ENCODE data around the gene SLC16A9.
A peak's percentile ranks its signal among the peaks of the same experiment; 100 is the strongest.
"Not testable (repeated sequence)": the region's sequence is repeated elsewhere in the genome, so short reads cannot be mapped to it uniquely, and the experiment has no call there.

The SLC16A9 gene

GRCh38 chr10:59655309-59655708, 54.3 kb downstream of the SLC16A9 start:
- H3K36me3 ChIP-seq, result no peaks in the 10 kb centered on the region

GRCh38 chr10:59654007-59654406, 55.6 kb downstream of the SLC16A9 start:
- Histone ChIP-seq H3K4me3 (0 out of 2 replicates have a peak overlapping the region, but pooled peaks have one; percentile 22), H3K36me3 (no peaks in the 10 kb centered on the region), H3K9ac (peak overlapping the region; percentile 51; the same call in 1 of the 2 replicates), H4K20me1 (no peaks in the 10 kb centered on the region), H3K9me3 (no peaks in the 10 kb centered on the region), H3K27me3 (no peaks in the 10 kb centered on the region), H3K4me1 (peaks cover 45% of the 10 kb centered on the region), H3K27ac (peak overlapping the region; percentile 79), H3K4me2 (peak overlapping the region; percentile 75)
- TF ChIP-seq Cebpa-rat (IDR thresholded peaks at IDR 0.05), result no peak

More at GRCh38 chr10:59655309-59655708, 54.3 kb downstream of the SLC16A9 start:
- no peaks in the 10 kb centered on the region for H4K20me1 ChIP-seq
- TF ChIP-seq Cebpa-rat (IDR thresholded peaks at IDR 0.05), result no peak
- peaks cover 45% of the 10 kb centered on the region for H3K4me1 ChIP-seq
- H3K27me3 ChIP-seq, result no peaks in the 10 kb centered on the region
- no peak overlapping the region for H3K4me2 ChIP-seq
- H3K4me3 ChIP-seq, result no peak overlapping the region
- no peak overlapping the region for H3K9ac ChIP-seq
- peaks cover under 1% of the 10 kb centered on the region; the same call in 1 of the 2 replicates for H3K9me3 ChIP-seq
- no peak overlapping the region for H3K27ac ChIP-seq

DNA sequence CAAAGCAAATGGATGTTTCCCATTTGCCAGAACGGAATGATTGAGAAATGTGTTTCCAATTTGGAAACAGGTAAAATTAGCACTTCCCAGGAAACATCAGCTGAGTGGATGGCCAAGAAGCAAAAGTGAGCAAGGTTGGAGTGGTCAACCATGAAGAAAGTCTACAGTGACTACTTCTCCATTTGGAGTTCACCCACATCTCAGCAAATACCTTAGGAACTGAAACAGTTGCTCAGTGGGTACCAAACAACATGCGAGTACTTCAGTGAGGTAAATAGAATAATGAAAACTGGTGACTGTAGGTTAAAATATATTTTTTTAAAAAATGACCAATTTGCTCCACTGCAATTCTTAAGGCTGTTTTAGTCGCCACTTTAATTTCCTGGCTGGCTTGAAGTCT, 57.7 kb downstream of the SLC16A9 start:
- no peak for TF ChIP-seq Cebpa-rat (IDR thresholded peaks at IDR 0.05)
- Histone ChIP-seq H3K4me1 (peaks cover 45% of the 10 kb centered on the region), H3K9me3 (peaks cover 4% of the 10 kb centered on the region), H3K4me2 (peak overlapping the region; percentile 20; the same call in 1 of the 2 replicates), H3K36me3 (no peaks in the 10 kb centered on the region), H3K4me3 (no peak overlapping the region), H3K27me3 (no peaks in the 10 kb centered on the region), H4K20me1 (no peaks in the 10 kb centered on the region), H3K9ac (no peak overlapping the region), H3K27ac (no peak overlapping the region)

DNA sequence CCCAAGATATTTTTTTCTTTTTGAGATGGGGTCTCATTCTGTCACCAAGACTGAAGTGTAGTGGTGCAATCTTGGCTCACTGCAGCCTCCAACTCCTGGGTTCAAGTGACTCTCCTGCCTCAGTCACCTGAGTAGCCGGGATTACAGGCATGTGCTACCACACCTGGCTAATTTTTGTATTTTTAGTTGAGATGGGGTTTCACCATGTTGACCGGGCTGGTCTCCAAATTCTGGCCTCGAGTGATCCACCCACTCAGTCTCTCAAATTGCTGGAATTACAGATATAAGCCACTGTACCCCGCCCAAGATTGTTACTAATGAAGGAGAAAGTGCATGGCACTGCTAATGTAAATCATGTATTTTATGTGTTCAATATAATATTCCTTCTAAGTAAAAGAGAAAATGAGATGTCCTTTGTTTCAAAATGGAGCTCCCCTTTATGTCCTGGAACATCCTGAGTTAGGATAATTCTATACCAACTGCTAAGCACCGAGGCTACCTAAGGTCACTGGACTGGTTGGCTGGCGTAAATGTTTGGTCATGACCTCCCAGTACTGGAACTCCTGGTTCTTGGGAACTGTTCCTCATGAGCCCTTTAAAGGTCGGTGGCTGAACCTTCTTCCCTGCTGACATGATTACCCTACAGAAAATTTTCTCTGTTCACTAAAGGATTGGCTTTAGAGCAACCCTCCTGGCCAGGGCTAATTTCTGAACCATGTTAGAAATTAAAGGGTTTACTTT, 59.9 kb downstream of the SLC16A9 start:
- TF ChIP-seq Cebpa-rat (IDR thresholded peaks at IDR 0.05), result no peak
- Histone ChIP-seq H3K36me3 (no peaks in the 10 kb centered on the region), H3K4me1 (peaks cover 33% of the 10 kb centered on the region)

GRCh38 chr10:59648711-59649201, 60.9 kb downstream of the SLC16A9 start:
- no peaks in the 10 kb centered on the region for H3K36me3 ChIP-seq
- H3K9me3 ChIP-seq, result peaks cover 33% of the 10 kb centered on the region
- TF ChIP-seq Cebpa-rat (IDR thresholded peaks at IDR 0.05), result no peak
- H3K4me3 ChIP-seq, result no peak overlapping the region
- no peak overlapping the region for H3K27ac ChIP-seq
- H3K9ac ChIP-seq, result no peak overlapping the region
- H3K27me3 ChIP-seq, result no peaks in the 10 kb centered on the region
- H4K20me1 ChIP-seq, result no peaks in the 10 kb centered on the region
- H3K4me1 ChIP-seq, result peaks cover 23% of the 10 kb centered on the region
- no peak overlapping the region for H3K4me2 ChIP-seq

More for the DNA sequence above, 59.9 kb downstream of the SLC16A9 start:
- H4K20me1 ChIP-seq, result no peaks in the 10 kb centered on the region
- H3K9ac ChIP-seq, result no peak overlapping the region
- no peak overlapping the region for H3K4me3 ChIP-seq
- peaks cover 26% of the 10 kb centered on the region for H3K9me3 ChIP-seq
- H3K27ac ChIP-seq, result no peak overlapping the region
- H3K27me3 ChIP-seq, result no peaks in the 10 kb centered on the region
- no peak overlapping the region for H3K4me2 ChIP-seq

DNA sequence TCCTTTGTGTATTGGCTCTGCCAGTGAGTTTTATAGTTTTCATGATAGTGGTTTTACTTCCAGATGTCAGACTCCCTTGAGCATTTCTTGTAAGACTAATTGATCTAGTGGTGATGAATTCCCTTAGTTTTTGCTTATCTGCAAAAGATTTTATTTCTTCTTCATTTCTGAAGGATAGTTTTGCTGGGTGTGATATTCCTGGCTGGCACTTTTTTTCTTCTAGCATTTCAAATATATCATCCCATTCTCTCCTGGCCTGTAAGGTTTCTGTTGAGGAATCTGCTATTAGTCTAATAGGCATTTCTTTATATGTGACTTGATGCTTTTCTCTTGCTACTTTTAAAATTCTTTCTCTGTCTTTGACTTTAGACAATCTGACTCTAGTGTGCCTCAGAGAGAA, 64.8 kb downstream of the SLC16A9 start:
- no peaks in the 10 kb centered on the region for H3K27me3 ChIP-seq
- no peak for TF ChIP-seq Cebpa-rat (IDR thresholded peaks at IDR 0.05)
- H3K9ac ChIP-seq, result no peak overlapping the region
- H3K9me3 ChIP-seq, result peaks cover 36% of the 10 kb centered on the region
- no peaks in the 10 kb centered on the region for H4K20me1 ChIP-seq
- H3K4me2 ChIP-seq, result no peak overlapping the region
- H3K4me1 ChIP-seq, result no peaks in the 10 kb centered on the region
- H3K36me3 ChIP-seq, result no peaks in the 10 kb centered on the region
- H3K4me3 ChIP-seq, result no peak overlapping the region
- no peak overlapping the region for H3K27ac ChIP-seq

DNA sequence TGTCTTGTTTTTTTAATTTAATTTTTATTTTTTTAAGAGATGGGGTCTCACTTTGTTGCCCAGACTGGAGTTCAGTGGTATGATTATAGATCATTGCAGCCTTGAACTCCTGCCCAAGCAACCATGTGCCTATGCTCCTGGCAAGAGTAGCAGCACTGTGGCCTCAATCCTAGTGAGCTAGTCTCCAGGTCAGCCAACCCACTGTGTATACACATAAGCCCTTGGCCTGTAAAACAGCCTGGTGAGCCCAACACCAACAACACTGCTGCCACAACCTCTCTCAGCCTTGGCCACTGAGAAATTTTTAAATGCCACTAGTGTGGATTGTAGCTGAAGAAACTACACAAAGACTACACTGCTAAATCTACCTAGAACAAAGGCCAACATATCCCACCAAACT, 68.0 kb downstream of the SLC16A9 start:
- H3K9me3 ChIP-seq, result peaks cover 40% of the 10 kb centered on the region
- not testable (repeated sequence) for H3K27ac ChIP-seq, H3K4me3 ChIP-seq, H3K36me3 ChIP-seq, H3K27me3 ChIP-seq, H3K4me1 ChIP-seq, H4K20me1 ChIP-seq, H3K9ac ChIP-seq, H3K4me2 ChIP-seq

DNA sequence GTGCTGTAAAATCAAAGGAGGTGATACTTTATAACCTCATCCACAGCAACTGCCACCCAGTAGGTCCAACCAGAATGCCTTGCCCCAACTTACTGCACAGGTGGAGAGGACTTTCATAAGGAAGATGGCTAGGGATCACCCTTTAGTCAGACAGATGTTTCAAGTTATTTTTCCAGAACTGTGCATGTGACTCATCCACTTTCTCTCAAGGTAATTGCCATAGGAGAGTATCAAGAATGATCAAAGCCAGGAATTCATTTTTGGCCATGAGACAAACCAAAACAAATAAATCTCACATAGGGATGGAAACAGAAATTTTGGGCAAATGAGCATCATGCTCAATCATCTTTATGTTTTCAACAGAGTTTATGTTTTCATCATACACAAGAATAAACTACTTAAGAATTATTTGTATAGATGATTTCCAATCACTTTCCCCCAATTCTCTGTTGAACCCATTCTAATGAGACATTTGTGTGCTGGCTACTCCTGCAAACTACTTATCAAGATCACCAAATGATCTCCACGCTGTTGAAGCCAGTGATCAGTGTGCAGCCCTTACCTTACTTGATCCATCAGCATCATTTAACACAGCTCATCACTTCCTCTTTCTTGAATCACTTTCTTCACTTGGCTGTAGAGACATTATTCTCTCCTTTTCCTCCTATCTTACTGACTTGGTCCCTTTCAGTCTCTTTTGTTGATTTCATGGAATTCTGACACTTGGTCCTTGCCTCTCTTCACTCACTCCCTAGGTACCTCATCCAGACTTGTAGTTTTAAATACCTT, 74.0 kb downstream of the SLC16A9 start:
- no peaks in the 10 kb centered on the region for H3K36me3 ChIP-seq
- no peaks in the 10 kb centered on the region for H3K4me1 ChIP-seq
- no peak overlapping the region for H3K4me3 ChIP-seq
- H3K27ac ChIP-seq, result no peak overlapping the region
- H3K9ac ChIP-seq, result no peak overlapping the region
- TF ChIP-seq Cebpa-rat (IDR thresholded peaks at IDR 0.05), result no peak
- H3K4me2 ChIP-seq, result no peak overlapping the region
- no peaks in the 10 kb centered on the region for H3K27me3 ChIP-seq
- H3K9me3 ChIP-seq, result peaks cover 12% of the 10 kb centered on the region
- H4K20me1 ChIP-seq, result no peaks in the 10 kb centered on the region

DNA sequence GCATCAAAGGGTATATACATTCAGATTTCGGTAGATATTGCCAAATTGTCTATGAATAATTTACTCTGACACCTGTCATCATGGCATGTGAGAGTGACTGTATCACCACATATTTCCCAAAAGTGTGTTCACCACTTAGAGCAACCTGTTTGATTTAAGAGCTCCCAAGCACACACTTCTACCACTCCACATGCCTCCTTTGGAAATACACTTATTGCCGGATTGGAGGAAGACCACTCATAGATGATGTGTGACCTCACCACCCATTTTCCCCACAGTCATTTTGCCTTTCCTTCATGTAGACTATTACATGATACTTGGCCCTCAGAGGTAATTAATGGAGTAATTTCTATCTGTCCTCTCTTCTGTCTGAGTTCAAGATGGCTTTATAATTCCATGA, 75.5 kb downstream of the SLC16A9 start:
- H3K4me1 ChIP-seq, result no peaks in the 10 kb centered on the region
- H4K20me1 ChIP-seq, result no peaks in the 10 kb centered on the region
- H3K9me3 ChIP-seq, result peaks cover 12% of the 10 kb centered on the region
- H3K9ac ChIP-seq, result no peak overlapping the region
- H3K27me3 ChIP-seq, result no peaks in the 10 kb centered on the region
- no peak overlapping the region for H3K4me3 ChIP-seq
- H3K36me3 ChIP-seq, result no peaks in the 10 kb centered on the region
- no peak for TF ChIP-seq Cebpa-rat (IDR thresholded peaks at IDR 0.05)
- no peak overlapping the region for H3K4me2 ChIP-seq
- no peak overlapping the region for H3K27ac ChIP-seq

DNA sequence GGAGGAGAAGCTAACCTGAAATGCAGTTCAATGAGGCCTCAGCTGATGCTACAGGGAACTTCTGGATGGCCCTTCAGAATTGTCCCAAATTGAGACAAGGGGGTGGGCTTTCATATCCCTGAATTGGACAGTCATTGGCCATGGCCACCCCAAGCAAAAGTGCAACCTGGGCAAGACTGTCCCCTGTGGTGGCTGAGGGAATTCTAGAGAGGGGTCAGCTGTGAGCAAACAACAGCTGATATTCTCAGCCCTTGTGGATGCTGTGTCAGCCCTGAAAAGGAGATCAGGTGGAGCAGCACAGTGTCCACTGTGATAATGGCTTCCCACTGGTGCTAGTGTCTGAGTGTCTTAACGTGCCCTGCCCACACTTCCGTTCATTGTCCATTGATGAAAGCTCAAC, 76.6 kb downstream of the SLC16A9 start:
- H3K4me2 ChIP-seq, result no peak overlapping the region
- H4K20me1 ChIP-seq, result no peaks in the 10 kb centered on the region
- no peak overlapping the region for H3K27ac ChIP-seq
- no peaks in the 10 kb centered on the region for H3K36me3 ChIP-seq
- no peak overlapping the region for H3K4me3 ChIP-seq
- H3K4me1 ChIP-seq, result no peaks in the 10 kb centered on the region
- no peaks in the 10 kb centered on the region for H3K27me3 ChIP-seq
- no peak overlapping the region for H3K9ac ChIP-seq
- peaks cover 12% of the 10 kb centered on the region for H3K9me3 ChIP-seq
- TF ChIP-seq Cebpa-rat (IDR thresholded peaks at IDR 0.05), result no peak

All from BLaER1 (cell line).